ENCODE data around the gene CCDC51.

CCDC51 gene

GRCh38 chr3:48417529-48418108 is 22.3 kb downstream of the CCDC51 start:
- Histone ChIP-seq H3K27me3 (no peaks in the 10 kb centered on the region), H3K9me3 (no peaks in the 10 kb centered on the region), H3K36me3 (peaks cover 88 to 100% (median 97%) of the 10 kb centered on the region in 3 donors), H3K4me3 (no peak overlapping the region), H3K27ac (no peak overlapping the region), H3K4me1 (peaks cover 0 to 51% (median 19%) of the 10 kb centered on the region in 4 donors)
- intact Hi-C loops (cut with DNase I; ENCODE audit: low total_unique reads) = no loop called here
- DNase-seq = no peak
- no peak for TF ChIP-seq CTCF (IDR thresholded peaks at IDR 0.05)

GRCh38 chr3:48416546-48416945 is 23.4 kb downstream of the CCDC51 start:
- TF ChIP-seq CTCF (IDR thresholded peaks at IDR 0.05) = no peak
- no peak overlapping the region for H3K4me3 ChIP-seq
- peaks cover 0 to 41% (median 11%) of the 10 kb centered on the region in 4 donors for H3K4me1 ChIP-seq
- H3K27me3 ChIP-seq = no peaks in the 10 kb centered on the region
- H3K36me3 ChIP-seq = peaks cover 91 to 100% (median 99%) of the 10 kb centered on the region in 3 donors
- DNase-seq = no peak
- H3K9me3 ChIP-seq = no peaks in the 10 kb centered on the region
- H3K27ac ChIP-seq = peak overlapping the region in 1 of 2 donors; percentile 84
- intact Hi-C loops (cut with DNase I; ENCODE audit: low total_unique reads) = no loop called here

- Histone ChIP-seq H3K9me3 (no peaks in the 10 kb centered on the region), H3K4me1 (peaks cover 0 to 37% (median 10%) of the 10 kb centered on the region in 4 donors), H3K27ac (peak overlapping the region in 1 of 2 donors; percentile 84), H3K4me3 (no peak overlapping the region), H3K27me3 (no peaks in the 10 kb centered on the region), H3K36me3 (peaks cover 95 to 100% (median 99%) of the 10 kb centered on the region in 3 donors)
- no peak for TF ChIP-seq CTCF (IDR thresholded peaks at IDR 0.05)
- intact Hi-C loops (cut with DNase I; ENCODE audit: low total_unique reads) = no loop called here
- peak in 1 of 2 donors; percentile 48 for DNase-seq
Observed at GRCh38 chr3:48416091-48416505, 23.8 kb downstream of the CCDC51 start.

GRCh38 chr3:48415251-48415953 is 24.5 kb downstream of the CCDC51 start:
- peak in 1 of 2 donors; percentile 56 for DNase-seq
- H3K27me3 ChIP-seq = no peaks in the 10 kb centered on the region
- intact Hi-C loops (cut with DNase I; ENCODE audit: low total_unique reads) = no loop called here
- H3K27ac ChIP-seq = peak overlapping the region; percentile 61 to 84
- no peak for TF ChIP-seq CTCF (IDR thresholded peaks at IDR 0.05)
- no peaks in the 10 kb centered on the region for H3K9me3 ChIP-seq
- H3K4me3 ChIP-seq = no peak overlapping the region
- peaks cover 97 to 100% (median 100%) of the 10 kb centered on the region in 3 donors for H3K36me3 ChIP-seq
- peaks cover 0 to 31% (median 10%) of the 10 kb centered on the region in 4 donors for H3K4me1 ChIP-seq

GRCh38 chr3:48414376-48415250 is 25.3 kb downstream of the CCDC51 start:
- Histone ChIP-seq H3K4me1 (peaks cover 0 to 31% (median 10%) of the 10 kb centered on the region in 4 donors), H3K4me3 (no peak overlapping the region), H3K9me3 (no peaks in the 10 kb centered on the region), H3K36me3 (peaks cover 97 to 100% (median 100%) of the 10 kb centered on the region in 3 donors), H3K27me3 (no peaks in the 10 kb centered on the region), H3K27ac (peak overlapping the region; percentile 61 to 84)
- DNase-seq = peak in 1 of 2 donors; percentile 80
- no peak for TF ChIP-seq CTCF (IDR thresholded peaks at IDR 0.05)
- intact Hi-C loops (cut with DNase I; ENCODE audit: low total_unique reads) = no loop called here

All from tibial artery (tissue), 4 donors.